ENCODE data around the gene AKT1.

Gene AKT1

DNA sequence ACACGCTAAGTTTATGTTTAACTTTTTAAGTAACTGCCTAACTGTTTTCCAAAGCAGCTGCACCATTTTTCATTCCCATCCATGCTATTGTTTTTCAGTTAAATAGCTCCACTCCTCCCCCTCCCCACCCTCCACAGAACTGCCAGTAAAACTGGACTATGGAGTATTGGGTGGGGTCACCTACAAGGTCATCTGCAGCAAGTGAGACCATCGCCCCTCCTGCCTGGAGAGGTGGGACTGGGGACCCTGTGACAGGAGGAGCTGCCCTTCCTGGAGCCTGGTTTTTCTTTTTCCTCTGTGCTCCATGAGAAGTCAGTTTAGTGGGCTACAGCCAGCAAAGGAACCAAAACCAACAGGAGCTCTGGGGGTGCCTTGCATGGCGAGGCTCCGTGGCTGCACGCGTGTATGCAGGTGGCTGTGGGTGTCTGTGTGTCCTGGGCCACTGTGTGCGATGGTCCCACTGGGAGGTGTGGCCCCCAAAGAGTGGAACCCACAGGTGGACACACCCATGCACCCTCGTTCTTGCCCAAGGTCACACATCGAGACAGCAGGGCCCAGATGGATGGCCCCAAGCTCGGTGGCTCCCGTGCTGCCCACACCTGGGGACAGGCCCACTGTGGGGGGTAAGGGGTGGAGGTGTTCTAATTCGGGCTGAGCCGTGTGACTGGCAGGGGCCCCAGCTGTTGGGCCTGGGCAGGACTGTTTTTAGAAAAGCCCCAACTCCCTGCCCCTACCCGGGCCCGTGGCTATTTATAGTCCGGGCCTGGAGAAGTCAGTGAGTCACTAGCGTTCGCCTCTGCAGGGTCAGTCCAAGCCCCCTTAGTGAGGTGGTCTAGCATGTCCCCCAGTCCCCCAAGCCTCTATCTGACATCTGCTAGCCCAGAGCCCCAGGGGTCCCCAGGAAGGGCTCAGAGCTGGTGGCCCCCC is 73.8 kb downstream of the AKT1 start:
- Mint-ChIP-seq H3K27ac (no peak overlapping the region), H3K4me3 (no peak overlapping the region), H3K36me3 (ENCODE audit: low read depth) (no peaks in the 10 kb centered on the region), H3K27me3 (no peaks in the 10 kb centered on the region), H3K9me3 (no peaks in the 10 kb centered on the region), H3K4me1 (ENCODE audit: low read depth) (no peaks in the 10 kb centered on the region)
